ENCODE results near the gene CRHR1.

DNA sequence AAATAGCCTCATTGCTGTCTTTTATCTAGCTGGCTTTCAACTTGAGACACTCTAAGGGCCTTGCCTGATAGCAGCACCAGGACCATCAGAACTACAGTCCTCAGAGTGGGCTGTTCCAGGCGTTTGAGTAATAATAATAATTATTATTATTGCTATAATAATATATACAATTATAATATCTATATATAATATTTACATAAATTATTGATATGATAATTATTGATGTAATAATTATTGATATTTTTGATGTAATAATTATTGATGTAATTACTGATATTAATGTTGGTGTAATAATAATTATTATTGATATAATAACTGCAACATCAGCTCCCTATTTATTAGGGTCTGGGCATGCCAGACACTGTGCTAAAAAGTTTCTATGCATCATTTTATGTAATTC, 25.6 kb upstream of the CRHR1 start:
- TF ChIP-seq POLR2A (IDR thresholded peaks at IDR 0.05; ENCODE audit: low read depth, low read length) (no peak), POLR2AphosphoS5 (IDR thresholded peaks at IDR 0.05; ENCODE audit: low read depth, low read length) (no peak), TAF1 (IDR thresholded peaks at IDR 0.05; ENCODE audit: low read depth, low read length) (no peak), SPI1 (IDR thresholded peaks at IDR 0.05; ENCODE audit: low read depth, low read length) (no peak), PAX5 (IDR thresholded peaks at IDR 0.05; ENCODE audit: insufficient read depth, low read length, severe bottlenecking) (no peak)
